Measurements from ENCODE around the gene SPOCK1.
"Not testable (repeated sequence)": the region's sequence is repeated elsewhere in the genome, so short reads cannot be mapped to it uniquely, and the experiment has no call there.

The SPOCK1 gene

DNA sequence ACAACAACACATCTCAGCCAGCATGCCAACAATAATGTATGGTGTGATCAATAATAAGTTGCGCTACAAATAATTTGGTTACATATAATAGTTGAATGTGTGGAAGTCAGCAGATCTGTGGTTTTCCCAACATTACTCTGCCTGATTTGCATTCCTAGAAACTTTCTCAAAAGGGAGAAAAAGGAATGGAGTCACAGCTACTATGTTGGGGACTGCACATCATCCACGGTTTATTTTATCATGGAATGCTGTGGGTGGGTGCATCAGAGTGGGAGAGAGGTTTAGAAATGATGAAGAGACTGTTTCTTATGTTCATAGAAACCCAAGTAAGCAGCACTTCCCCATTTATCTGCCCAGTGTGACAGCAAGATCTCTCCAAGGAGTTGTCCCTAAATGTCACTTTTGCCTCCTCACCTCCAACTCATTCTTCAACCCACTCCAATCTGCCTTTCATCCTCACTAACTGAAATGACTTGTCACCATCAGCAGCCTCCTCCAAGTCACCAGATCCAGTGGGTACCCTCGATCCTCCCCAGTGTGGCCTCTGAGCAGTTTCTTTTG, 2.8 kb upstream of the SPOCK1 start:
- no peaks in the 10 kb centered on the region for H3K4me1 Mint-ChIP-seq
- H3K27me3 Mint-ChIP-seq, result peaks cover 21 to 28% of the 10 kb centered on the region in 2 donors
- H3K9me3 Mint-ChIP-seq, result no peaks in the 10 kb centered on the region
- H3K36me3 Mint-ChIP-seq, result no peaks in the 10 kb centered on the region
- no peak overlapping the region for H3K27ac Mint-ChIP-seq
- DNase-seq (no peak), ATAC-seq (replicated peaks) (no peak)
- no peak overlapping the region for H3K4me3 Mint-ChIP-seq

DNA sequence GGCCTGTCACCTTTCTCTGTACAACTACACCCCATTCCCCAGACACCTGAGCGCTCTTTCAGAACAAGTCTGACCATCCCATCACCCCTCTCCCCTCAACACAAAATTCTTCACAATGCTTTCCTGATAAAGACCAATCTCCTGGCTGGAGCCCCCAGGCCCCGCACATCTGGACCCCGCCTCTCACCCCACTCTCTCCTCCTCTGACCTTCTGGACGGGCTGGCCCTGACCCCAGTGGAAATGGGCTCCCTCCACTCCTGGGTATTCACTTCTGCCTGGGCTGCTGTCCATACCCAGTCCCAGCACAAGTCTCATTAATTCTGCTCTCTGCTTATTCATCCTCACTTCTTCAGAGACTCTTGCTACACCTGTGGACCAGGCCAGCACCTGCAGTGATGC, 2.1 kb upstream of the SPOCK1 start:
- Mint-ChIP-seq H3K4me1 (no peaks in the 10 kb centered on the region), H3K27me3 (peaks cover 28 to 34% of the 10 kb centered on the region in 2 donors), H3K9me3 (no peaks in the 10 kb centered on the region), H3K27ac (no peak overlapping the region), H3K36me3 (no peaks in the 10 kb centered on the region), H3K4me3 (no peak overlapping the region)
- no peak for DNase-seq
- ATAC-seq (replicated peaks), result no peak

DNA sequence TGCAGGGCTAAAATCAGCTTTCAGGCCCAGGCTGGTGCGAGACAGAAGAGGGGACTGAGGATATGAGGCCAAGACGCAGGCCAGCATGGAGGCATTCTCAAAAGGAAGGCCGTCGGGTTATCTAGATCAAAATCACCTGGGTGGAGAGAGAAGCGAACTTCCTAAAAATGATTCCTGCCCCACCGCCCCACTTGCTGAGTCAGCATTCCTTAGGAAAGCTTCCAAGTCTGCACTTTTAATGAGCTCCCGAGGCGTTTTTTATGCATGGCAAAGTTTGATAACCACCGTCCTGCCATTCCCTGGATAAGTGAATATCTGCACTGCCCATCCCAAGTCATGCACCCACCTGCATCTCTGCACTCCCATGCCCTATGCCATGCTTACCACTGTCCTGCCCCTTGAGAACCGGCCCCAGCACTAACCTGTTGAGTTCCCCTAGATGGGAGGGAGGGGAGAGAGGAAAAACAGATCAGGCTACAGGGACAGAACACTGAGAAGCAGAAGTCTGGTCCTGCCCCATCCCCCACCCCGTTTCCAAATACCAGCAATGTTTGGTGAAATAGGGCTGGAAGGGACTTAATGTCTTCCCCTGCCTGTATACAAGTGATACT, 1.6 kb upstream of the SPOCK1 start:
- no peak for ATAC-seq (replicated peaks)
- DNase-seq, result no peak
- Mint-ChIP-seq H3K36me3 (no peaks in the 10 kb centered on the region), H3K27ac (no peak overlapping the region), H3K4me1 (no peaks in the 10 kb centered on the region), H3K4me3 (no peak overlapping the region), H3K27me3 (peaks cover 26 to 31% of the 10 kb centered on the region in 2 donors), H3K9me3 (no peaks in the 10 kb centered on the region)

DNA sequence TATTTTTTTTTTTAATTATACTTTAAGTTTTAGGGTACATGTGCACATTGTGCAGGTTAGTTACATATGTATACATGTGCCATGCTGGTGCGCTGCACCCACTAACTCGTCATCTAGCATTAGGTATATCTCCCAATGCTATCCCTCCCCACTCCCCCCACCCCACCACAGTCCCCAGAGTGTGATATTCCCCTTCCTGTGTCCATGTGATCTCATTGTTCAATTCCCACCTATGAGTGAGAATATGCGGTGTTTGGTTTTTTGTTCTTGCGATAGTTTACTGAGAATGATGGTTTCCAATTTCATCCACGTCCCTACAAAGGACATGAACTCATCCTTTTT, 351 bp upstream of the SPOCK1 start:
- DNase-seq; H3K4me1 Mint-ChIP-seq; H3K36me3 Mint-ChIP-seq; H3K27ac Mint-ChIP-seq; H3K9me3 Mint-ChIP-seq; ATAC-seq (replicated peaks); H3K4me3 Mint-ChIP-seq: not testable (repeated sequence)
- peaks cover 17 to 23% of the 10 kb centered on the region in 2 donors for H3K27me3 Mint-ChIP-seq

GRCh38 chr5:137498301-137498735, 808 bp downstream of the SPOCK1 start:
- DNase-seq (no peak), ATAC-seq (replicated peaks) (no peak)
- Mint-ChIP-seq H3K4me1 (no peaks in the 10 kb centered on the region), H3K27me3 (peaks cover 17 to 23% of the 10 kb centered on the region in 2 donors), H3K4me3 (peak overlapping the region in 1 of 2 donors; percentile 28), H3K36me3 (no peaks in the 10 kb centered on the region), H3K9me3 (no peaks in the 10 kb centered on the region), H3K27ac (no peak overlapping the region)

DNA sequence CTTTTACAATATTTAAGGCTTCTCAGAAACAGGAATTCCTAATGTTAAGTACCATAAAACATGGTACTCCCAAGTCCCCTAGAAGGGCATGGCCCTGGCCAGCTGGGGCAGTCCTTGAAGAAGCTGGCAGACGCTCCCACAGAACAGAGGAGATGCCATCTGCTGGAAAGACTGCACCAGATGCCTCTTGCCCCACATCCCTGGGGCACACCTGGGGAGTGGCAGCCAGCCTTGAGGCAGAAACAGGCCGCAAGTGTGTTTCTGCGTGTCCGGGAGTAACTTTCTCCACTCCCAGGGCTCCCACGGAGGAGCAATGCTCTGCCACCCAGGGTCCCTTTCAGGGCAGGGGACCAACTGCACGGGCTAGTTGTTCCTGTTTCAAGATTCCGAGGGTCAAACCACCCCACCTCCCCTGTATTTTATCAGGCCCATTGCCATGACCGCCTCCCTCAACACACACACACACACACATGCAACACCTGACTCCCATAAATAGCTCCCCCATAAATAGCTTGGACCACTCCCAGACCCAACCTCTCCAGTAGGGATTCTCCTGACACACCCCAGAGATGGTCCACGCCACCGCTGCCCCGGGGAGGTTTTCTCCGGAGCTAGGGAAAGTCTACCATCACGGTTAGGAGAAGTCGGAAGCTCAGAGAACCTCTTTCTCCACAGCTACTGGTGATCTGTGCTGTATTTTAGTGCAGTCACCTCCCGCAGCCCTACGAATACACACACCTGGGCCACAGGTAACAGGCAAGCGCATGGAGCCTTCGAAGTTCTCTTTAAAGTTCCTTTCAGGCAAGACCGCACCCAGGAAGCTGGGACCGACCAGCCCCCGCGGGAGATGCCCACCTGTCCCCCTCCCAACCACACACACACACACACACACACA, 1.5 kb downstream of the SPOCK1 start:
- Mint-ChIP-seq H3K27me3 (peaks cover 17 to 23% of the 10 kb centered on the region in 2 donors), H3K36me3 (no peaks in the 10 kb centered on the region), H3K4me1 (no peaks in the 10 kb centered on the region), H3K4me3 (peak overlapping the region in 1 of 2 donors; percentile 28), H3K27ac (no peak overlapping the region), H3K9me3 (no peaks in the 10 kb centered on the region)
- no peak for DNase-seq
- ATAC-seq (replicated peaks), result no peak

- no peak for ATAC-seq (replicated peaks)
- Mint-ChIP-seq H3K4me3 (no peak overlapping the region), H3K36me3 (no peaks in the 10 kb centered on the region), H3K27ac (no peak overlapping the region), H3K9me3 (no peaks in the 10 kb centered on the region), H3K27me3 (peaks cover 17 to 23% of the 10 kb centered on the region in 2 donors), H3K4me1 (no peaks in the 10 kb centered on the region)
- DNase-seq, result no peak
Observed at GRCh38 chr5:137496919-137497318, 2.2 kb downstream of the SPOCK1 start.

- DNase-seq (no peak), ATAC-seq (replicated peaks) (no peak)
- Mint-ChIP-seq H3K4me3 (no peak overlapping the region), H3K27ac (no peak overlapping the region), H3K36me3 (no peaks in the 10 kb centered on the region), H3K9me3 (no peaks in the 10 kb centered on the region), H3K4me1 (no peaks in the 10 kb centered on the region), H3K27me3 (peaks cover 9 to 10% of the 10 kb centered on the region in 2 donors)
Observed at GRCh38 chr5:137492331-137492730, 6.8 kb downstream of the SPOCK1 start.

DNA sequence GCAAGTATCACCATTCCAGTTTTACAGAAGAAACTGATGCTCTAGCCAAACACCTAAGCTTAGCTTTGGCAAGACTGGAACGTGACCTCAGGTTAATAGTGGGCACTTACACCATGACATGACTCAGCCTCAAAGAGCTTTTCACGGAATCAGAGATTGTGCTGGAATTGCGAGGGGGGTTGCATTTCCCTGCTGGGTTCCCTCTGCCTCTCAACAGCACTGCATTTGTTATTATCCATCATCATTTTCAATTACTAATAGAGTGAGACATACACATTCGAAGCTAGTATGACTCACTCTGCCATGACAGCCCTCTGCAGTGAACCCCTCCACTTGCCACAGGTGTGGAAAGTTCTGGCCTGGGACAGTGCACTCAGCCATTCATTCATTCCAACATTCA, 8.0 kb downstream of the SPOCK1 start:
- Mint-ChIP-seq H3K27ac (no peak overlapping the region), H3K27me3 (peaks cover 0 to under 1% of the 10 kb centered on the region in 2 donors), H3K36me3 (no peaks in the 10 kb centered on the region), H3K4me1 (no peaks in the 10 kb centered on the region), H3K4me3 (no peak overlapping the region), H3K9me3 (no peaks in the 10 kb centered on the region)
- no peak for ATAC-seq (replicated peaks)
- no peak for DNase-seq

GRCh38 chr5:137490591-137490990, 8.5 kb downstream of the SPOCK1 start:
- H3K27me3 Mint-ChIP-seq, result no peaks in the 10 kb centered on the region
- DNase-seq (no peak), ATAC-seq (replicated peaks) (no peak)
- no peaks in the 10 kb centered on the region for H3K9me3 Mint-ChIP-seq
- H3K27ac Mint-ChIP-seq, result no peak overlapping the region
- no peak overlapping the region for H3K4me3 Mint-ChIP-seq
- no peaks in the 10 kb centered on the region for H3K36me3 Mint-ChIP-seq
- no peaks in the 10 kb centered on the region for H3K4me1 Mint-ChIP-seq

DNA sequence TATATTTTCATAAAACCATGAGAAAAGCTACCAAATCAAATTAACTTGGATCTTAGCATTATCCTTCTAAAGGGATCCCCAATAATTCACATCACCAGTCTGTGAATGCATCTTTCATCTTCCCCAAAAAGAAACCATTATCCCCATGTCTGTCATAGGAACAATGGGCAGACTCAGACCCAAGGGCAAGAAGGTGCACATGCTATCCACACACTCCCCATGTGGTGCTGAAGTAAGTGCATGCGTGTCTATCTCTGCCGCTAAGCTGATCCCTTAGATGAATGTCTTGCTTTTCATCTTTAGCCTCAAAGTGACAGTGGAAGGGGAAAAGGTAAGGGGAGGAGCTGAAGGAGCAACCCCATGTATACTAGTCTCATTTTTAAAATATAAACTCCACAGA, 10.2 kb downstream of the SPOCK1 start:
- Mint-ChIP-seq H3K27me3 (no peaks in the 10 kb centered on the region), H3K27ac (no peak overlapping the region), H3K9me3 (no peaks in the 10 kb centered on the region), H3K4me3 (no peak overlapping the region), H3K36me3 (no peaks in the 10 kb centered on the region), H3K4me1 (no peaks in the 10 kb centered on the region)
- ATAC-seq (replicated peaks) (no peak), DNase-seq (no peak)

GRCh38 chr5:137488516-137488915, 10.6 kb downstream of the SPOCK1 start:
- Mint-ChIP-seq H3K27ac (no peak overlapping the region), H3K27me3 (no peaks in the 10 kb centered on the region), H3K36me3 (no peaks in the 10 kb centered on the region), H3K4me1 (no peaks in the 10 kb centered on the region), H3K9me3 (no peaks in the 10 kb centered on the region), H3K4me3 (no peak overlapping the region)
- DNase-seq (no peak), ATAC-seq (replicated peaks) (no peak)

DNA sequence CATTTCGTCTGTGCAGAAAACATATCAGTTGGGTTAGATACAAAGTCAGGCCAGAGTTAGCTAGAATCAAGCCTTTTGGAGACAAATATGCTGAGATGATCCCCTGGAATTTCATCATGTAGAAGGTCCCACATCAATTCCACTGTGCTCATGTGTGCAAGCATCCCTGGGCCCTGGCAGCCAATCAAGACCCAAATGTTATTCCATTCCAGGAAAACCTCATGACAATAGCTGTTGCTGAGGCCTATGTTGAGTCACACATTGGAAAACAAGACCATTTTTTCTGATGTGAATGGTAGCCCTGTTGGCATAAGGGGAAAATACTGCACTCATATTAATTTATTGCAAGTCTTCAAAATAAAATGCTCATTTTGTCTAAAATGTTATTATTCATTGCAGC, 11.5 kb downstream of the SPOCK1 start:
- ATAC-seq (replicated peaks) (no peak), DNase-seq (no peak)
- Mint-ChIP-seq H3K27ac (no peak overlapping the region), H3K36me3 (no peaks in the 10 kb centered on the region), H3K4me1 (no peaks in the 10 kb centered on the region), H3K9me3 (no peaks in the 10 kb centered on the region), H3K4me3 (no peak overlapping the region), H3K27me3 (no peaks in the 10 kb centered on the region)

DNA sequence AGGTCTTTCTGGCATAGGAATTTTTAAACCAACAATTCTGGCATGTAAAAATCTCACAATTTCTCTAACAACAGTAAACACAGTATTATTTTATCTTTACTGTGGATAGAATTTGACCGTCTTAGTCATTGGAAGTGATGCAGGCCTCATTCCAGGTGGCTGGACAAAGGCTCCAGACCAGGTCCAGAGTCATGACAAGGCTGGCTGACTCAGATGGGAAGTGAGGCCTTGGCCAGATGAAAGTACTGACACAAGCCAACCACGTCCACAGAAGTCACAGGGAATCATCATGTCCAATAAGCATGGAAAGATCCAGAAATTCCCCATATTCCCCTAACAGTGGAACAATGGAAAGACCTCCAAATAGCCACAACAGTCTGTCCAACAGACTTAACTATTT, 12.4 kb downstream of the SPOCK1 start:
- no peak for ATAC-seq (replicated peaks)
- Mint-ChIP-seq H3K9me3 (no peaks in the 10 kb centered on the region), H3K36me3 (no peaks in the 10 kb centered on the region), H3K27me3 (no peaks in the 10 kb centered on the region), H3K27ac (no peak overlapping the region), H3K4me3 (no peak overlapping the region), H3K4me1 (no peaks in the 10 kb centered on the region)
- no peak for DNase-seq

DNA sequence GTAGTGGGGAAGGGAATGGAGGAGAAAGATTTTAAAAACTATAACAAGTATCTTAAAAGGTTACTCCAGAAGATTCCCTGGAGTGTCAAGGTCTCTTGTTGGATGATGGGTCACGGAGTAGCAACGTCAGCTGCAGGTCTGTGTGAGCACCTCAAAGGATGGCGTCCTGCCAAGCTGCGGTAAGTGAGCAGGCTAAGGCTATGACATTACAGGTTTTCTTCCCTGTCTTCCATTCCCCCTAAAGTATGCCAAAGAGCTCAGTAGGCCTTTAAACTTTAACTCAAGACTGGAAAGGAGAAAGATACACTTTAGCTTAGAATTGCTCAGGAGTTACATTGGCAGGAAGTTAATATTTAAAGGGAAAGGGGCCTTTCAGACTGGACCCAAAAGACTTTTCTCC, 17.5 kb downstream of the SPOCK1 start:
- H3K9me3 Mint-ChIP-seq, result no peaks in the 10 kb centered on the region
- no peak overlapping the region for H3K4me3 Mint-ChIP-seq
- H3K36me3 Mint-ChIP-seq, result no peaks in the 10 kb centered on the region
- H3K27me3 Mint-ChIP-seq, result no peaks in the 10 kb centered on the region
- DNase-seq, result no peak
- no peaks in the 10 kb centered on the region for H3K4me1 Mint-ChIP-seq
- no peak for ATAC-seq (replicated peaks)
- H3K27ac Mint-ChIP-seq, result no peak overlapping the region

Data from stimulated activated naive B cell treated with anti-CD40 and anti-IgM and Interleukin-4, amounts not matched to agents 10 μg/mL and 1 μg/mL and 100 μg/mL, for 72 hours (primary cell).